NCI-H345 treated with DMSO at 0.1 percent for 48 hours (cell line): ENCODE measurements around the gene PLEKHM2.

Experiments used
- DNase-seq: peaks from one replicate; lab custom pipeline; 2025; ENCODE audit not compliant: unreplicated experiment; lab: John Stamatoyannopoulos, UW

PLEKHM2 gene

DNA sequence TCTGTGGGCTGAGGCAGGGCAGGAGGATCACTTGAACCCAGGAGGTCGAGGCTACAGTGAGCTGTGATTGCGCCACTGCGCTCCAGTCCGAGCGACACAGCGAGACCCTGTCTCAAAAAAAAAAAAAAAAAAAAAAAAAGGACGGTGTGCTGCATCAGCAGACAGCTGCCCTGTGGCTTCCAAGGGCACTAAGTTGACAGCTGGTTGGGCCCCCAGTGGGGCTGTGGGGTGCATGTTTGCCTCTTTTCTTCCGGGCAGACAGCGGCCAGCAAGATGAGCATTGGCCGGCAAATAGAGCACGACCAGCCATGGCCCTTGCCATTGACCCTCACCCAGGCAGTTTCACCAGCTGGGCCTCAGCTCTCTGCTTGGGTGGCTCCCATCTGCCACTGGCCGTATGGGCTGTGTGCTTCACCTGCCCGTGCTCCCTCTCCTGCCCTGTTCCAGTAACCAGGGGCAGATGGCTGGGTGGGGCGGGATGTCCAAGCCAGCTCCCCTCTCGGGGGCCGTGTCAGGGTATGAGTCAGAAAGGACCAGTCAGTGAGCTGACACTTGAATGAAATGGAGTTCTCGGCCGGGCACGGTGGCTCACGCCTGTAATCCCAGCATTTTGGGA, 39.6 kb downstream of the PLEKHM2 start:
- DNase-seq, result no peak

DNA sequence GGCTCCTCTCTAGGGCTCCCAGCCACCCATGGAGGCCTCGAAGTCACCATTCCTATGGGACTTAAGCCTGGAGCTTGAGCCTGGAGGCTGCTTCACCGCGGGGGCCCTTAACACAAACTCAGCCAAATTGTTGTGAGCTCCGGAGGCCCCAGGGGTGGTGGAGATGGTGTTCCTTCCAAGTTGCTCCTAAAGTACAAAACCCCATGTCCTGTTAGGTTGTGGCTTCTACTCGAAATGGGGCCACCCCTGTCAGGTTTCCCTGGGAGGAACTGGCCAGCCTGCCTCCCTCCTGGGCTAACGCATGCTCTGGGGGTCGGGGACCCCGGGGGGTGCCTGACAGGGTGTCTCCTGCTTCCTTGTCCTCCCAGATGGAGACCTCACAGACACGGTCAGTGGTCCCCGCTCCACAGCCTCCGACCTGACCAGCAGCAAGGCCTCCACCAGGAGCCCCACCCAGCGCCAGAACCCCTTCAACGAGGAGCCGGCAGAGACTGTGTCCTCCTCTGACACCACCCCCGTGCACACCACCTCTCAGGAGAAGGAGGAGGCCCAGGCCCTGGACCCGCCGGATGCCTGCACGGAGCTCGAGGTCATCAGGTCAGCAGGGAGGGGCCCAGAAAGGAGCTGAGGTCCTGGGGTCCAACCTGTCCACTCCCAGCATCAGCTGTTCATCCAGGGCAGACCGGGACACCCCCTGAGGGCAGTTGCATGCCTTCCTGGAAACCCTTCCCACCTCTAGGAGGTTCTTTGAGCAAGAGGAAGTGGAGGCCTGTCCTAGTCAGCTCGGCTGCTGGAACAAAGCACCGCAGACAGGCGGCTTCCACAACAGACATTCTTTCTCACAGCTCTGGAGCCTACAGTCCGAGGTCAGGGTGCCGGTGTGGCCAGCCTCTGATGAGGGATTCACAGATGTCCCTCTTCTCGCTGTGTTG, 41.1 kb downstream of the PLEKHM2 start:
- no peak for DNase-seq

DNA sequence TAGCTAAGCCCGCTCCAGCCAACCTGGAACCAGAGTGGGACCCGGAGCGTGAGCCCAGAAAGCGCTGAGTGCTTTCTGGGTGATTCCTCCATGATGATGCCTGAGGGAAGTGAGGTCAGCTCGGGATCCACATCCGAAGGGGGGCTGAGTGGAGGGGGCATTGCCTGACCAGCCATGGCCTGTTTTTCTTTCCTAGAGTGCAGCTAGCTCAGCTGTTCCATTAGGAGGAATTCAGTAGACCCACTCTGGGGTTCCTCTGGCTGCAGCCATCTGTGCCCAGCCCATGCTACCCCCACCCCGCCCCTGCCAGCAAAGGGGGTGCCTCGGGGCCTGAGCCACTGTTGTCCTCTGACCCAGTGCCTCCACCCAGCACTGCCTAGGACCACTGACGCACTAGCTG, 42.4 kb downstream of the PLEKHM2 start:
- no peak for DNase-seq

DNA sequence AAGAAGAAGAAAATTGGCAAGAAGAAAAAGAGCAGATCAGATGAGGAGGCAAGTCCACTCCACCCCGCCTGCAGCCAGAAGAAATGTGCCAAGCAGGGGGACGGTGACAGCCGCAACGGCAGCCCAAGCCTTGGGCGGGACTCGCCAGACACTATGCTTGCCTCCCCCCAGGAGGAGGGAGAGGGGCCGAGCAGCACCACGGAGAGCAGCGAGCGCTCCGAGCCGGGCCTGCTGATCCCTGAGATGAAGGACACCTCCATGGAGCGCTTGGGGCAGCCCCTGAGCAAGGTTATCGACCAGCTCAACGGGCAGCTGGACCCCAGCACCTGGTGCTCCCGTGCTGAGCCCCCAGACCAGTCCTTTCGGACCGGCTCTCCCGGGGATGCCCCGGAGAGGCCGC, 42.9 kb downstream of the PLEKHM2 start:
- no peak for DNase-seq

DNA sequence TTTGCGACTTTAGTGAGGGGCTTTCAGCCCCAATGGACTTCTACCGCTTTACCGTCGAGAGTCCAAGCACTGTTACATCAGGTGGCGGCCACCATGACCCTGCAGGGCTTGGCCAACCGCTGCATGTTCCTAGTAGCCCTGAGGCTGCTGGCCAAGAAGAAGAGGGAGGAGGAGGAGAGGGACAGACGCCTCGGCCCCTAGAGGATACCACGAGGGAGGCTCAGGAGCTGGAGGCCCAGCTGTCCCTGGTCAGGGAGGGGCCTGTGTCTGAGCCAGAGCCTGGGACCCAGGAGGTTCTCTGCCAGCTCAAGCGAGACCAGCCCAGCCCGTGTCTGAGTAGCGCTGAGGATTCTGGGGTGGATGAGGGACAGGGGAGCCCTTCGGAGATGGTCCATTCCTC, 43.3 kb downstream of the PLEKHM2 start:
- no peak for DNase-seq

DNA sequence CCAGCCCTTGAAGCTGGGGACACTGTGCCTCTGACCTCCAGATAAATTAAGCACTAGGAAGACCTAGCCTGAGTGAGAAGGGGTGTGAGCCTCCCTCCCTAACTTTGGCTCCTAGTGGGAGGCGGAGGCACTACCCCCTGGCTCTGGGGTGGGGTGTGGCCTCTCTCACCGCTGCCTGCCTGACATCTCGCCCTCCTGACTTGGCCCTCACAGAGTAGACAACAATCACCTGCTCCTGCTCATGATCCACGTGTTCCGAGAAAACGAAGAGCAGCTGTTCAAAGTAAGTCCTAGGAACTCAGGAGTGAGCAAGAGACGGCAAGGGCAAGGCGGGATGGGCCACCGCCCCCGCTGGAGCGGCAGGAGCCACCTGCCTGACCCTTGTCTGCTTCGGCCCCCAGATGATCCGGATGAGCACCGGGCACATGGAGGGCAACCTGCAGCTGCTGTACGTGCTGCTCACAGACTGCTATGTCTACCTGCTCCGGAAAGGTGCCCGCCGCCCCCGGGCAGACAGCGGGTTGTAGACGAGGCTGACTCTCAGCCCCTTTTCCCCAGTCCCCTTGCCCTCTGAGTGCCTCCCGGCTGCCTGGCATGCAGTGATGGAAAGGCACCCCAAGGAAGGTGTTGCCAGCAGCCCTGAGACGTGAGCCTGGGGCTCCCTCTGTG, 43.9 kb downstream of the PLEKHM2 start:
- DNase-seq, result no peak

DNA sequence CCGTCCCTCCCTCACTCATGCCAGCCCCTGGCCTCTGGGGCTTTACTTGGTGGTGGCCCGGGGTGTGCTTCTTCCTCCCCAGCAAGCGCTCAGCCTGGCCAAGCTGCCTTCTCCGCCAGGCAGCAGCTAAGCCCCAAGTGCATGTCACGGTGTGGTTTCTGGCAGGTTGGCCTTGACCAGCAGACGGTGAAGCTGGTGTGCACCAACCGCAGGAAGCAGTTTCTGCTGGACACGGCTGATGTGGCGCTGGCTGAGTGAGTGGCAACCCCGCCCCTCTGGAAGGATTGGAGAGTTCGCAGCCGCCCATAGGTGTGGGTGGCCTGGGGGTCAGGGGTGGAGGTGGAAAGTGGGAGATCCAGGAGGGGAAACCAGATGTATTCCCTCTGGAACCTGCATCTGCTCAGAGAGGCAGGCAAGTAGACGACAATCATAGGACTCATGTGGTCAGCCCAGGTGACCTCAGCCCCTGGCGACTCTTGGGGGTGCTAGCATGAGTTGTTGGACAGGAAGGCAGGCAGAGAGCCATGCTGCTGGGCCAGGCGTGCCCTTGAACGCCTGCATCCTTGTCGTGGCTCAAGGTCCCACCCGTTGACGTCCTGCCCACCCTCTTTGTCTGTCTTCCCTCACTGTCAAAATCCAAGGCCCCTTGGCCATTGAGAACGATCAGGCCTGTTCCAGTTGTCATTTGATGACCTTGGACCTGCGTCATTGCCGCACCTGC, 45.0 kb downstream of the PLEKHM2 start:
- no peak for DNase-seq

DNA sequence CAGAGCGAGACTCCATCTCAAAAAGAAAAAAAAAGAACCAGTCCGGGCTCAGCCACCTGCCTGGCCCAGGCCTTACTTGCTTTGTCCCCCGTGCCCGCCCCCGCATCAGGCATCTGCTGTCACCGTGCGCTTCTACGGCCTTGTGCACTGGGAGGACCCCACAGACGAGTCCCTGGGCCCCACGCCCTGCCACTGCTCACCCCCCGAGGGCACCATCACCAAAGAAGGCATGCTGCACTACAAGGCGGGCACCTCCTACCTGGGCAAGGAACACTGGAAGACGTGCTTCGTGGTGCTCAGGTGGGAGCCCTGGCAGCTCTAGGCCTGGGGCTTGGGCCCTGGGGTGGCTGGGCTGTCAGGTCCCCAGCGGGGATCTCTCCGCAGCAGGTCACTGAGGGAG, 46.3 kb downstream of the PLEKHM2 start:
- no peak for DNase-seq

DNA sequence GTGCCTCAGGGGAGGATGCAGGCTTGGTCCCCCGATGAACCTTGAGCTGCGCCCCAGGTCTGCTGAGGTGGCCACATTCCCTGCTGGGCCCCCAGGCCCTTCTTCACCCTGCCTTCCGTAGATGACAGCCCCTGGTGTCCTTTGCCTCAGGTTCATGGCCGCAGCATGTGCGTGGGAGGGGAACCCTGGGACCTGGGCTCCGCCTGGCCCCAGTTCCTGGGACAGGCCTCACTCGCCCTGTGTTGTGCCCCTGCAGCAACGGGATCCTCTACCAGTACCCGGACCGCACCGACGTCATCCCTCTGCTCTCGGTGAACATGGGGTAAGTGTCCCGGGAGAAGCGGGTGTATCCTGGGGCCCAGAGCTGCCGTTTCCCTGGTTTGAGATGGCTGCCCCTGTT, 46.8 kb downstream of the PLEKHM2 start:
- no peak for DNase-seq

DNA sequence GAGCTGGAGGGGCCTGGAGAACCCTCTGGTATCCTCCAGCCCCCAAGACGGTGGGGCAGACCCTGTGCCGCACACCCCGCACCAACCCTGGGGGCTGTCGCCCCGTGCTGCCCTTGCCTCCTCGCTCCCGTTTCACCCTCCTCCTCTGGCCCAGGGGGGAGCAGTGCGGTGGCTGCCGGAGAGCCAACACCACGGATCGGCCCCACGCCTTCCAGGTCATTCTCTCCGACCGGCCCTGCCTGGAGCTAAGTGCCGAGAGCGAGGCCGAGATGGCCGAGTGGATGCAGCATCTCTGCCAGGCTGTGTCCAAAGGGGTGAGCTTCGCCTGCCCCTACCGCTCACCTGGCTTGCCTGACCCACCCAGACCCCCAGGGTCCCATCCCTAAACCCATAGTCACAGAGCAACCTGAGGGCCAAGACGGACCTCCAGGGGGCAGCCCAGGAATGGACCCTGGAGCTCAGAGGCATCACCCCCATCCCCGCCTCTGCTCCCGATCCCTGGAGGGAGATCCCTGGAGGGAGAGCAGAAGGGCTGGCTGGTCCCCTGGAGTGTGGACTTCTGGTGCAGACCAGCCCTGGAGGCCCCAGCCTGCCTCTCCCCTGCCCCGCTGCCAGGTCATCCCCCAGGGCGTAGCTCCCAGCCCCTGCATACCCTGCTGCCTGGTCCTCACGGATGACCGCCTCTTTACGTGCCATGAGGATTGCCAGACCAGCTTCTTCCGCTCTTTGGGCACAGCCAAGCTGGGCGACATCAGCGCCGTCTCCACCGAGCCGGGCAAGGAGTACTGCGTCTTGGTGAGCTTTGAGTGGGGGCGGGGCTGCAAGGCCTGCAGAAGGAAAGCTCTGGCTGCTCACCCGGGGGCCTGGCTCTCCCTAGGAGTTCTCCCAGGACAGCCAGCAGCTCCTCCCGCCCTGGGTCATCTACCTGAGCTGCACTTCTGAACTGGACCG, 47.9 kb downstream of the PLEKHM2 start:
- DNase-seq, result no peak

DNA sequence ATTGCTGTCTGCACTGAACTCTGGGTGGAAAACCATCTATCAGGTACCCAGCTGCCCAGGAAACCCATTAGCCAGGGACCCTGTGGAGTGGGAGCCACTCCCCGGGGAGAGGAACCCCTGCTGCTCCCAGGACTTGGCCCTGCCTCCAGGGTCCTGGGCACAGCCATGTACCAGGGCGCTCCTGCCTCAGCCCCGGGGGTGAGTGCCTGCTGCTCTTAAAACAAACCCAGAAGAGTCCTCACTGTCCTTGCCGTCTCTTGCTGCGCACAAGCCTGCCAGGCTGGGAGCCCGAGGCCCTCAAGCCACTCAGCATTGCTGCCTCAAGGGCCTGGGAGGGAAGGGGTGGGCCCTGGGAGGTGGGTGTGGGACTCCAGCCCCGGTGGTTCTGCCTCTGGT, 48.6 kb downstream of the PLEKHM2 start:
- no peak for DNase-seq

DNA sequence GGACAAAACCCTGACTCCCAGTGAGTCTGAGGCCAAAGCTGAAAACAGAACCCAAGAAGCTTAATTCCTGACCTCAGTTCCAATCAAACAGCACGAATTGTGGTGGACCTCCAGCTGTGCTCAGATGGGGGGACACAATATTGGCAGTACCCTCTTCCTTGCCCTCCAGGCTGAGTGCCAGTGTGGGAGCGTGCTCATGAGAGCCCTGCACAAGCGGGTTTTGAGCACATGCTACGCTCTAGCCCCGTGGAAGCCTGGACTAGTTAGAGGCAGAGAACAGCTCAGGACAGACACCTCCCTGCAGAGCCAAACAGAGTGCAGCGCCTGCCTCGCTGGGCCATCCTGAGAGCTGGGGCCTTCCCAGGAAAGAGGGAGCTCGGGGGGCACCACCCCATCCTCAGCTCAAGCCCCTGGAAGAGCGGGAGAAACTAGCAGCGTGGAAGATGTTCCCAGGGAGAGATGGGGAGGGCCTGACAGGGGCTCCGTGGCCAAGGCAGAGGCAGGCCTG, 49.2 kb downstream of the PLEKHM2 start:
- no peak for DNase-seq

DNA sequence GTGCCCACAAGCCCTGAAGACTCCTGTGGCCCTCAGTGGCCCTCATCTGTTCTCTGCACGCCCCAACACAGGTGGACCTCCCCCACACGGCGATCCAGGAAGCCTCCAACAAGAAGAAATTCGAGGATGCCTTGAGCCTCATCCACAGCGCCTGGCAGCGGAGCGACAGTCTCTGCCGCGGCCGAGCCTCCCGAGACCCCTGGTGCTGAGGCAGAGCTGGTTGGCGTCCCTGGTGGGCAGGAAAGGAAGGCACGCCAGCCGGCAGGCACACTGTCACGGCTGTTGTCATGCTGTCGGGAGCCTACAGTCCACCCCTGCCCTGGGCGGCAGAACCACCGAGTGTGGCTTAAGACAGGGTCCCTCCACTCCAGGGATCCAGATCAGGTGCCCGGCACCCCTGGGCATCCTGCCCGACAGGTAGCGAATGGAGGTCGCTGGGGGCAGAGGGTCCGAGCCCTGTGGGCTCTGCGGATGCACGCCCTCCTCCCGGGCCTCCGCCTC, 49.7 kb downstream of the PLEKHM2 start:
- no peak for DNase-seq

DNA sequence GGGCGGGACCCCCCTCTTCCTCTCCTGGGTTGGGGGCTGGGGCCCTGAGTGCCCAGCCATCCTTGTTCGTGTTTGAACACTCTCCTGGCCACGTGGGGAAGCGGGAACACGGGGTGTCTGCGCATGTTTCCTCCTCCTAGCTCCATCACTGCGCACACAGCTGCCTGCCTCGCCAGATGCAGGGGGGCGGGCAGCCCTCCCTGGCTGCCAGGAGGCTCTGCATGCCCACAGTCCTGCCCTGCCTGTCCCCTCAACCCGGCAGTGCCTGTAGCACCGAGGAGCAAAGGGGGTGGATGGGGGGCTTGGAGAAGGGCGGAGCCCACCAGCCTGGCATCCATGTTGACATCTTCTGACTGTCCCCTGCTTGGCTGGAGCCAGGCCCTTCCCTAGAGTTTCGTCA, 50.2 kb downstream of the PLEKHM2 start:
- no peak for DNase-seq

DNA sequence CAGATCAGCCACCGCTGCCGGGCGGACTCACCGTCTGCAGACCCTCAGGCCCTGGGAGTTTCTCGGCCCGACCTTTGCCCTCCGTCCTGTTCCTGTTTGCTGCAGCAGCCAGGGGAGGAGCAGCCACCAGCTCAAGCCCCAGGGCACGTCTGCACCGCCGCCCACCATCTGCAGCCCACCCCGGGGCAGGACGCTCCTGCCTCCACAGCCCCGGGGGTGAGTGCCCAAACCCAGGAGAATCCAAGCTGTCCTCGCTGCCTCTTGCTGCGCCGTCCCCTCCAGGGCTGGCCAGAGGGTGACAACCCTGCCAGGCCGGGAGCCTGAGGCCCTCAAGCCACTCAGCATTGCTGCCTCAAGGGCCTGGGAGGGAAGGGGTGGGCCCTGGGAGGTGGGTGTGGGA, 50.8 kb downstream of the PLEKHM2 start:
- DNase-seq, result no peak

DNA sequence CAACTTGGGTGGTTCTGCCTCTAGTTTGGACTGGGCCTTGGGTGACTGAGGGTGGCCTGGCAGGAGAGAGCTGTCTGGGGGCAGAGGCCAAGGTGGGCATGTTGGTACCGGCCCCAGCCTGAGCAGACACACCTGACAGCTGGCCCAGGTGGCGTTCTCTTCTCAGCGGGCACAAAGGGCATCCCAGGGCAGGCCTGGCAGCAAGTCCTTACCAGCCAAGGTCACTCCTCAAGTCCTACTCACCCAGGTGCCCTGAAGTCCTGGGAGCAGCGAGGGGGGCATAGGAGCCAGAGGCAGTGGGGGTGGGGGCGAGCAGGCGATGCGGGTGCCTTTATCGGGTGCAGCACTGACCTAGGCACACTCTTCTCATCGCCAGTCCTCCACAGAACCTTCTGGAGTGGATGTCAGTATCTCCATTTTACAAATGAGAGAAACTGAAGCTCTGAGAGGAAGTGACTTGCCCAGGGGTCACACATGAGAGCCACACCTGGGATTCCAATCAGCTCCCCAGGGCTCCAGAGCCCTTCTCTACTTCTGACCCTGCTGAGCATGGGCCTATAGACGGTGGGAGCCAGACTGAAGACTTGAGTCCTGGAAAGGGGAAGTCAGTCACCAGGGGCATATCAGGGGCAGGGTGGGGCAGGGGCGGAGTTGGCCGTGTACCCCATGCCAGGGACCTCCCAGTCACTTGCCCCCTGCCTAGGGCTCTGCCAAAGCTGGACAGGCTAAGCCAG, 51.4 kb downstream of the PLEKHM2 start:
- DNase-seq, result no peak

DNA sequence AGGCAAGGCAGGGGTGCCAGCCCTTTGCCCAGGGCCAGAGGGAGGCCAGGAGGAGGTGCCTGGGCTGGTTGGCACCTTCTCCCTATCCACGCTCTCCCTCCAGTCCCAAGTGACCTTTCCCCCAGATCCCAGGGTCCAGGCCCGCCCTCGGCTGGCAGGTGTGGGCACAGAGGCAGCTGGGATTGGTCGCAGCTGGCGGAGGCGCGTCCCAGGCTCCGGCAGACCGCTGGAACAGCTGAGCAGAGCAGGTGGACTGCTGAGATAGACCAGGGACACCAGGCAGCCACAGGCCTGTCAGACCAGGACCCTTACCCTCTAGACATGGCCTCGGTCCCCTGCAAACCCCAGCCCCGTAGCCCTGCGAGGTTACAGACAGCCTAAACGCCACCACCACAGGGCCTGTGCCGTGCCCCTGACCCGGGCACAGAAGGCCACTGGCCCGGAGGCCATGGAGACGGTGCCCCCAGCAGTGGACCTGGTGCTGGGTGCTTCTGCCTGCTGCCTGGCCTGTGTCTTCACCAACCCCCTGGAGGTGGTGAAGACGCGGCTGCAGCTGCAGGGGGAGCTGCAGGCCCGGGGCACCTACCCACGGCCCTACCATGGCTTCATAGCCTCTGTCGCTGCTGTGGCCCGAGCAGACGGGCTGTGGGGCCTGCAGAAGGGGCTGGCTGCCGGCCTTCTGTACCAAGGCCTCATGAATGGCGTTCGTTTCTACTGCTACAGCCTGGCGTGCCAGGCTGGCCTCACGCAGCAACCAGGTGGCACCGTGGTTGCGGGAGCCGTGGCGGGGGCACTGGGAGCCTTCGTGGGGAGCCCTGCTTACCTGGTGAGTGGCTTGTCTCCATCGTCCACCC, 52.1 kb downstream of the PLEKHM2 start, which contains the start of gene SLC25A34:
Gene SLC25A34, plus strand, starts transcription at position 221 of the 854 bp plus-strand sequence. Its CDS starts 228 bp downstream, at position 449.
- DNase-seq, result peak; percentile 41

DNA sequence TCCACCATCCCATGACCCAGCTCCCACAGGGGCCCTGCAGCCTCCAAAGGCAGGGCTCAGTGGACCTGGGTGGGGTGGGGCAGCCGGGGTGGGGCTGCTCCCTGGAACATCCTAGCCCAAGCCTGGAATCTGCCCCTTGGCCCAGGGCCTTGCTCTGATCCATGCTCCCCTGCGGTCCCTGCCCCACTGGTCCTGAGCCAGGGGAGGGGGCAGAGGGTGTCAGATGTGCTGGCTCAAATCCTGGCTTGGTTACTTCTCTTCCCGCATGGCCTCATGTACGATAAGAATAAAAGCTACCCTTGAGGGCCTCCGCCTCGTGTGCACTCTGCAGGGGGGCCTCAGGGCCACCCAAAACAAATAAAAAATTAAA, 52.8 kb downstream of the PLEKHM2 start:
- no peak for DNase-seq
